ENCODE measurements around the gene TXNDC11.
A peak's percentile ranks its signal among the peaks of the same experiment; 100 is the strongest.

The TXNDC11 gene

GRCh38 chr16:11650641-11651591 lies 91.7 kb downstream of the TXNDC11 start:
- DNase-seq: peak; percentile 88

DNA sequence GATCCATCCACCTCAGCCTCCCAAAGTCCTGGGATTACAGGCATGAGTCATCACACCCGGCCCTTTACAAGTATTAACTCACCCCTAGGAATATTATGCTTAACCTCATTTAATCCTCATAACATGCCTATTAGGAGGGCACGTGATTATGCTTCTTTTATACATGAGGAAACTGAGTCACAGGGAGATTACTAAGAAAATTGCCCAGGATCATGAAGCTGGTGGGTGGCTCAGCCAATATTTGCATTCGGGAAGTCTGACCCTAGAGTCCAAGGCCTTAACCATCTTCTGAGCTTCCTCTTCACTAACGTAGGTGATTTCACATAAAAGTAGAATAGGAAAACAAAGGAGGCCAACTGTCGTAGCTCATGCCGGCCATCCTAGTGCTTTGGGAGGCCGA lies 93.4 kb downstream of the TXNDC11 start:
- DNase-seq: no peak

DNA sequence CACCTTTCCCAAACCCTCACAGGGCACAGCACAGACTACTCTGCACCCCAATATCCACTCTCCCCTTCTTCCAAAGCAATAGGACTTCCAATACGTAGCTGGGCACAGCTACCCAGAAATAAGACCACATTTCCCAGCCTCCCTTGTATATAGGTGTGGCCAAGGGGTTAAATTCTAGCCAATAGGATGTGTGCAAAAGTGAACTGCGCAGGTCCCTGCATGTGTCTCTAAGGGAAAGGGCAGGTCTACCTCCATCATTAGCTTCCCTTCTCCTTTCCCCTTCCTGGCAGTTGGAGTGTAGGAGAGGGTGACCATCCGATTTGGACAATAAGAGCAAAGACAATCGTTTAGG lies 99.9 kb downstream of the TXNDC11 start:
- DNase-seq: no peak

GRCh38 chr16:11640987-11641817 lies 101.5 kb downstream of the TXNDC11 start:
- peak; percentile 92 for DNase-seq

DNA sequence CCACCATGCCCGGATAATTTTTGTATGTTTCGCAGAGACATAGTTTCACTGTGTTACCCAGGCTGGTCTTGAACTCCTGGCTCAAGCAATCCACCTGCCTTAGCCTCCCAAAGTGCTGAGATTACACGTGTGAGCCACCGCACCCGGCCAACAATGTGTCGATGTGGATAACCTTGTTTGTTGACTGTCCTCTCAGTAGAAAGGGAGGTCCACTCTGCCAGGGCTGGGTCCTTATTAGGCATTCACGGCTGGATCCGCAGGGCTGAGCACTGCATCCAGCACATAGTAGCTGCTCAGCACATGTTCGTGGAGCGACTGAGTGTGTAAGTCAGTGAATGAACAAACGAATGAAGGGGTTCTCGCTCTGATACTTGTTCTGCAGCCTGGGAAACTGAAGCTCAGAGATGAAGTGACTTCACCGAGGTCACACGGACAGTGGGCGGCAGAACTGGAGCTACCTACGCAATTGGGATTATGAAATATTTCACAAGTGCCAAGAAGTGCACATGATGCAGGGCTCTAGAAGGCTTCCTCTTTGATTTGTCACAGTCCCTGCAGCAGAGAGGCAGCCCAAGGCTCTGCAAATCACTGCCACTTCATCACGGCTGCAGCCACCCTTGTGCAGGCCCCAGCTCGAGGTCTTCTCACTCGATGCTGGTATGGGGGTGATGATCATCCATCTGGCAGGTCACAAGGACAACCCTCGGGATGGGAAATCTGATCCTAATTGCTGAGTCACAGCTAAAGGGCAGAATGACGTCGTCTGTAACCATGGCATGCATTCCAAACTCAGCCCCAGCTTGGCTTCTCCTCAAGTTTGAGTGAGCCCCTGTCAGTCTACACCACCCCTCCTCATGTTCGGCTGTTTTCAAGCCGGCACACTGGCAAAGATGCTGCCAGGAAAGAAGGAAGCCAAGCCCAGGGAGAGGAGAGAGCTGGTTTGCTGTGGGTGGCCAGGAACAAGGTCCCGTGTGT lies 102.4 kb downstream of the TXNDC11 start:
- no peak for DNase-seq

DNA sequence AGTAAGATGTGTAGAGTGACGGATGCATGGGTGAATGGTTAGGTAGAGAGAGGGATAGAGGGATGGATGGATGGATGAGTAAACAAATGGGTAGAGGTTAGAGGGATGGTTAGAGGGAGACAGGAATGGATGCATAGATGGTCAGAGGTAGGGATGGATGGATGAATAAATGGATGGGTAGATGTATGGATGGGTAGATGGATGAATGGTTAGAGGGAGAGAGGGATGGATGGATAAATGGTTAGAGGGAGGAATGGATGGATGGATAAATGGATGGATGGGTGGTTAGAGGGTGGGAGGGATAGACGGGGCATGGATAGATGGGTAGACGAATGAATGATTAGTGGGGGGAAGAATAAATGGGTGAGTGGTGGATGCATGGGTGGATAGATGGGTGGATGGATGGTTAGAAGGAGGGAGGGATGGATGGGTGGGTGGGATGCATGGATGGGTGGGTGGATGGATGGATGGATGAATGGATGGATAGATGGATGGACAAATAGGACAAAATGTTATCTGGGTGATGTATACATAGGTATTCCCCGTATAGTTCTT lies 103.6 kb downstream of the TXNDC11 start:
- no peak for DNase-seq

DNA sequence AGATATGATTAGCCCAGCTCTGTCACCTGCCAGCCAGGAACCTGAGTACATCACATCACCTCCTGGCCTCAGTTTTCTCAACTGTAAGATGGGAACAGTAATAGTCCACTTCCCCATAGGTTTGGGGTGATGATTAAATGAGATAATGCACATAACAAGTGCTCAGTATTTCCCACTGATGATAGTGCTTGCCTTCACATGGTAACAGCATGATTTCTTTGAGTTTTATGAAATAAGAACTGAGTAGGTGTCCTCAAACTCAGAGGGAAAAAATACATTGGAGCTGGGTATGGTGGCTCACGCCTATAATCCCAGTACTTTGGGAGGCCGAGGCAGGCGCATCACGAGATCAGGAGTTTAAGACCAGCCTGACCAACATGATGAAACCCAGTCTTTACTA lies 104.5 kb downstream of the TXNDC11 start:
- DNase-seq: no peak

DNA sequence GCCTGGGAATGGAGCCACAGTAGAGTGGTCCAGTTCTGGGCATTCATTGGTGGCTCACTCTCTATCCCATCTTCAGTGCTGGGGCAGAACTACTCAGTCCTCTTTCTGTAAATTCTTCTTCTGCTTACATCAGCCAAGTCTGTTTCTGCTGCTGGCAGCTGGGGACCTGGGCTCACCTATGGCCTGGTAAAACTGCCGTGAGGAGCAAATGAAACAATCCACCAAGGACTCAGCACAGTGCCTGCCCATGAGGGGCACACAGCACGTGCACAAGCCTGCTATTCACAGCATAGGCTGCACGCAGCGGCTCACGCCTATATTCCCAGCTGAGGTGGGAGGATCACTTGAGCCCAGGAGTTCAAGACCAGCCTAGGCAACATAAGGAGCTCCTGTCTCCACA lies 105.3 kb downstream of the TXNDC11 start:
- DNase-seq: peak; percentile 49

DNA sequence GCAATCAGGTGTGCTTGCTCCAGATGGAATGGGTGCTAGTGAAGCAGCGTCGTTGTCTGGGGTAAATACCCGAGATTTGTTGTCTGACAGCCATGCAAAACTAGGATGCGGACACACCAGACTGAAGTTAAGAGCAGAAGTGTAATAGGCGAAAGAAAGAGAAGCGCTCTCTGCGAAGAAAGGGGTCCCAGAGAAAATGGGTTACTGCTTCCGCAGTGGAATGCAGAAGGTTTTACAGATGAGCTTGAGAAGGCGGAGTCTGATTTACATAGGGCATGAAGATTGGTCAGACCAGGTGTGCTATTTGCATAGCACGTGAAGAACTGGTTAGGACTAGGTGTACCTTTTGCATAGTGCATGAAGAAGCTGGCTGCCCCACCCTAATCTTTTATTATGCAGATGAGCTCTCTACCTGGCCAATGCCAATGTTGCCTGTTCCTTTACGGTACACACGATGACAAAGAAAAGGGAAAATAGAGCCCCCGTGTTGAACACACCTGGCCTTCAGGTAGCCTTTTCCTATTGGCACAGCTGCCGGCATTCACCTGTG lies 106.4 kb downstream of the TXNDC11 start:
- peak; percentile 13 for DNase-seq

DNA sequence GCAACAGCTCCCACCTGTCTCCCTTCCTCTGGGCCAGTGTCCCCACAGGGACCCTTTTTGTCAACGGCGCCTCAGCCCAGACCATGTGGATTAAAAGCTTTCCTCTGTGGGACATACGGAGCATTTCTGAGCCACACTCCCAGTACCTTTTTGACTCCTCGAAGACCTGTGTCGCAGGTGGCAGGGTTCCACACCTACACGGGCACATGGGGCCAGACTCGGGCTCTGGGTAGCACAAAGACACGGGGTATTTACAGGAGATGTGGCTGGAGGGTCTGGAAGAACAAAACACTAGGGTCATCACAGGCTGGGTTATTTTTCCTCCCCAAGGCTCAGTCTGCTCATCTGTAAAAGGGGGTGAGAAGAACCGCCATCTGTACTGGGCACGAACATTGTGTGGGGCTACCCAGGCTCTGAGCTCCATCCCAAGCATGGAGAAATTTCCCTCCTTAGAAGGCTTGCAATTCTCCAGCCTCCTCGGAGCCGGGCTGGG lies 106.9 kb downstream of the TXNDC11 start:
- no peak for DNase-seq

- no peak for DNase-seq
These were observed 107.5 kb downstream of the TXNDC11 start for GRCh38 chr16:11635113-11635652.

GRCh38 chr16:11634312-11634711 lies 108.3 kb downstream of the TXNDC11 start:
- DNase-seq: no peak

DNA sequence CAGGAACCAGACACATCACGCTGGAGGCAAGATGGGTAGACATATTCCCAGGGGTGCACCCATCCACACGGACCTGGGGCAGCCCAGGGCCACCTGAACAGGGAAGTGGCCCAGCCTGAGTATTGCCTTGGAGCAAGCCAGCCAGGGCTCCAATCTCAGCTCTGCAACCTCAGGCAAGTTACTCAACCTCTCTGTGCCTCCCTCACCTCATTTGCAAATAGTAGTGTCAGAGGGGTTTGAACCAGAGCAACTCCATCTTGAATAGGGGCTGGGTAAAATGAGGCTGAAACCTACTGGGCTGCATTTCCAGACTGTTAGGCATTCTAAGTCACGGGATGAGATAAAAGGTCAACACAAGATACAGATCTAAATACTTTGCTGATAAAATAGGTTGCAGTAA lies 109.5 kb downstream of the TXNDC11 start:
- no peak for DNase-seq

- DNase-seq: no peak
These were observed 110.2 kb downstream of the TXNDC11 start for GRCh38 chr16:11632455-11632939.

DNA sequence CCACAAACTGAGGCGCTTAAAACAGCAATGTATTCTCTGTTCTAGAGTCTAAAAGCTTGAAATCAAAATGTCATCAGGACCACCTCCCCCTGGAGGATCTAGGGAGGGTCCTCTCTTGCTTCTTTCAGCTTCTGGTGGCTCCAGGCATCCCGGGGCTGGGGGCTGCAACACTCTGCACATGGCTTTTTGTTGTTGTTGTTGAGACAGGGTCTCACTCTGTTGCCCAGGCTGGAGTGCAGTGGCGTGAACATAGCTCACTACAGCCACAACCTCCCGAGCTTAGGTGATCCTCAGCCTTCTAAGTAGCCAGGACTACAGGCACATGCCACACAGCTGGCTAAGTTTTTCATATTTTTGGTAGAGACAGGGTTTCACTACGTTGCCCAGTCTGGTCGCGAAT lies 111.4 kb downstream of the TXNDC11 start:
- DNase-seq: no peak

DNA sequence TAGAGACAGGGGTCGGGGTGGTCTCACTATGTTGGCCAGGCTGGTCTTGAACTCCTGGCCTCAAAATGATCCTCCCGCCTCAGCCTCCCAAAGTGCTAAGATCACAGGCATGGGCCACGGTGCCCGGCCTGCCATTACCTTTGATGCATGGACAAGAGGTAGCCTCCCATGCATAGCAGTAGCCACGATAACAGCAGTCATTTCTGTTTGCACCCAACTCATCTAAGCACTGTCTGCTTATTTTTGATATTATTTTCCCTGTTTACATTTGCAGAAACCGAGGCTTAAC lies 111.9 kb downstream of the TXNDC11 start:
- DNase-seq: no peak

DNA sequence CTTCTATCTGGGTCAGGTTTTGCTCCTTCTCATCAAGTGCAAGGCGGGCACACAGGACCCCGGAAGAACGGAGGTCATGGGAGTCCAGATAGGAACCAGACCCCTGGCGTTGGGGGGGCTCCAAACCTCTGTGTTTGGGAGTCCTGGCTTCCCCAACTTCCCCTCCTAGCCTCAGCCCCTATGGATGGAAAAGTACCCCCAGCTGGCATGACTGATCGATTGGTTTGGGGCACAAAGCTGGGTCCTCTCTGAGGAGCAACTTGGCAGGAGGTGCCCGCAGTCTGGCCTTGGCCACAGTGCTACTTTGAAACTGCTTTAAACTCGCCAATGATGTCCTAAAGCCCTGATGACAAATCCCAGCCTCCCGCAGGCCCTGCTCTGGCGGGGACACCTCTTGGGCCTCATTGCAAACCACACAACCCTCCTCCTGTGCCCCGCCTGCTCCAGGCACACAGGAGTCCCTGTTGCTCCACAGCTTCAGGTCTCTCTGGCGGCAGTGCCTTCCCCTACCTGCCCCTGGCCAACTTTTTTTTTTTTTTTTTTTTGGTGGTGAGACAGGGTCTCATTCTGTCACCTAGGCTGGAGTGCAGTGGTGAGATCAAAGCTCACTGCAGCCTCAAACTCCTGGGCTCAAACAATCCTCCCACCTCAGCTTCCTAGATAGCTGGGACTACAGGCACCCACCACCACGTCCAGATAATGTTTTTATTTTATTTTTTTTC lies 112.5 kb downstream of the TXNDC11 start:
- DNase-seq: peak; percentile 91

Data from RPMI8226 (cell line).